ENCODE results near the gene MAFG.

The MAFG gene

DNA sequence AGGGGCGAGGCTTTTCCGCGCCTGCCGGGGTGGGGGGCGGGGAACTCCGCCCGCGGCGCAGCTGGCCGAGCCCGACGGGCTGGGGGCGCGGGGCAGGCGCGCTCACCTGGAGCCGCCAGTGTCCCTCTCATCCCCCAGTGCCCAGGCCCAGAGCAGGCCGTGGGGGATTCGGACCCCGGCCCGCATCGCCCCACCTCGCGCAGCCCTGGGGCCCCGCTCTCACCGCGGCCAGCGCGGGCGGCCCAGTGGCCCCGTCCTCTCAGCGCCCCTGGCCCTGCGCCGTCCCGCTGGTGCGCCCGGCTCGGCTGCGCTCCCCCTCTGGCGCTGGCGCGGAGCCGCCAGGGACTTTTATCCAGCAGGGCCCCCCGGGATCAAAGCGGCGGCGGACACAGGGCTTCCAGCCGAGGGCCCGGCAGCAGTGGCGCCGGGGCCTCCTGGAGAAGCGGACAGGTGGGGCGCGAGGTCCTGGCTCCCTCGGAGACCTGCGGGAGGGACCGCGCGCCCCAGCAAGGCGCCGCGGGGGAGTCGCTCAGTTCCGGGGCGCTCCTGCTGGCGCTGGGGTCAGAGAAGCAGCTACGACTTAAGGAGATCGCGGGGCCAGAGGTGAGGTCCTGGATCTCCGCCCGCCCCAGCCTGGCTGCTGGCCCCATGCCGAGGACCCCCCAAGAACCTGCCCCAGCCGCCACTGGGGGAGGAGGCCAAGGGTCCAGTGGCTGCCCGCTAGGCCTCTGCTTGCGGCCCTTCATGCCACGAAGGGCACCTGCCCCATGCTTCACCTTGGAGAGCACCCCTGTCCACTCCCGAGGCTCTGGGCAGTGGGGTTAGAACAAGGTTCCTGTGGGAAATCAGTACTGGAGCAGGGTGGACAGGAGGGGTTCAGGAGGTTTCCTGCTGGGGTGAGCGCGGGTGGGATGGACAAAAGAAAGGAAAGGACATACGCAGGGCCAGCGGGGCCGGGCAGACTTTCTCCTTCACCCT is 34.3 kb upstream of the MAFG start:
- no peak for DNase-seq (ENCODE audit: low spot score)
- H3K27ac ChIP-seq, result no peak overlapping the region
- TF ChIP-seq, protein P1, sequence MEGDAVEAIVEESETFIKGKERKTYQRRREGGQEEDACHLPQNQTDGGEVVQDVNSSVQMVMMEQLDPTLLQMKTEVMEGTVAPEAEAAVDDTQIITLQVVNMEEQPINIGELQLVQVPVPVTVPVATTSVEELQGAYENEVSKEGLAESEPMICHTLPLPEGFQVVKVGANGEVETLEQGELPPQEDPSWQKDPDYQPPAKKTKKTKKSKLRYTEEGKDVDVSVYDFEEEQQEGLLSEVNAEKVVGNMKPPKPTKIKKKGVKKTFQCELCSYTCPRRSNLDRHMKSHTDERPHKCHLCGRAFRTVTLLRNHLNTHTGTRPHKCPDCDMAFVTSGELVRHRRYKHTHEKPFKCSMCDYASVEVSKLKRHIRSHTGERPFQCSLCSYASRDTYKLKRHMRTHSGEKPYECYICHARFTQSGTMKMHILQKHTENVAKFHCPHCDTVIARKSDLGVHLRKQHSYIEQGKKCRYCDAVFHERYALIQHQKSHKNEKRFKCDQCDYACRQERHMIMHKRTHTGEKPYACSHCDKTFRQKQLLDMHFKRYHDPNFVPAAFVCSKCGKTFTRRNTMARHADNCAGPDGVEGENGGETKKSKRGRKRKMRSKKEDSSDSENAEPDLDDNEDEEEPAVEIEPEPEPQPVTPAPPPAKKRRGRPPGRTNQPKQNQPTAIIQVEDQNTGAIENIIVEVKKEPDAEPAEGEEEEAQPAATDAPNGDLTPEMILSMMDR (conservative IDR thresholded peaks at IDR 0.05; ENCODE audit: low read depth), result no peak; the same call in 1 of the 2 replicates
- POLR2A ChIA-PET (ENCODE audit: low non-redundant PET), result no interaction called here
- CTCF ChIA-PET, result interaction anchor here (0.7 to 3.2 kb wide), 5 partner anchors 51 to 76 kb away, joined by 3 to 128 read pairs (median 6); partner anchors contain the start of genes CENPX, DCXR, LRRC45 and RAC3

DNA sequence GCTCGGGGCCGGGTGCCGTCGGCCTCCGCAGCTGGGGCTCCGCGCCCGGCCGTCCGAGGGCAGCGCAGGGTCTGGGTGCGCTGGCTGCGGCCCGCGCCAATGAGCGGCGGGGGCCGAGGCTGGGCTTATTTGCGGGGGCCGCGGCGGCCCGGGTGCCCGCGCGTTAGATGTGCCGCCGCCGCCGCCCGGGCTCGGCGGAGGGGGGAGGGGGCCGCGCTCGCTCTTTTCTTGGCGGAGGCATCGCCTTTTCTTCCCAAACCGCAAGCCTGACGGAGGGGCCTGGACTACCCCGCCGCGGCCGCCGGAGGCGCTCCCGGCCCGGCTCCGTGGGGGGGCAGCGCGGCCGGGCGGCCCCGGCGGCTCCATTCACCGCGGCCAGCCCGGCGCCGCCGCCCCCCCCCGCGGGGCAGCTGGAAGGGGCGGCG is 33.6 kb upstream of the MAFG start, which contains the start of gene NOTUM:
NOTUM (minus strand) TSS at position 101 of the 425 bp plus-strand sequence. CDS start 278 bp downstream, outside the sequence.
- DNase-seq (ENCODE audit: low spot score), result no peak
- CTCF ChIA-PET, result interaction anchor here (1.4 to 3.2 kb wide), 5 partner anchors 22 to 76 kb away, joined by 4 to 128 read pairs (median 12); partner anchors contain the start of genes CENPX, DCXR and LRRC45
- H3K27ac ChIP-seq, result no peak within 1 kb of the TSS
- POLR2A ChIA-PET (ENCODE audit: low non-redundant PET), result no interaction called here
- TF ChIP-seq, protein P1 (conservative IDR thresholded peaks at IDR 0.05; ENCODE audit: low read depth), result peak; percentile 60

DNA sequence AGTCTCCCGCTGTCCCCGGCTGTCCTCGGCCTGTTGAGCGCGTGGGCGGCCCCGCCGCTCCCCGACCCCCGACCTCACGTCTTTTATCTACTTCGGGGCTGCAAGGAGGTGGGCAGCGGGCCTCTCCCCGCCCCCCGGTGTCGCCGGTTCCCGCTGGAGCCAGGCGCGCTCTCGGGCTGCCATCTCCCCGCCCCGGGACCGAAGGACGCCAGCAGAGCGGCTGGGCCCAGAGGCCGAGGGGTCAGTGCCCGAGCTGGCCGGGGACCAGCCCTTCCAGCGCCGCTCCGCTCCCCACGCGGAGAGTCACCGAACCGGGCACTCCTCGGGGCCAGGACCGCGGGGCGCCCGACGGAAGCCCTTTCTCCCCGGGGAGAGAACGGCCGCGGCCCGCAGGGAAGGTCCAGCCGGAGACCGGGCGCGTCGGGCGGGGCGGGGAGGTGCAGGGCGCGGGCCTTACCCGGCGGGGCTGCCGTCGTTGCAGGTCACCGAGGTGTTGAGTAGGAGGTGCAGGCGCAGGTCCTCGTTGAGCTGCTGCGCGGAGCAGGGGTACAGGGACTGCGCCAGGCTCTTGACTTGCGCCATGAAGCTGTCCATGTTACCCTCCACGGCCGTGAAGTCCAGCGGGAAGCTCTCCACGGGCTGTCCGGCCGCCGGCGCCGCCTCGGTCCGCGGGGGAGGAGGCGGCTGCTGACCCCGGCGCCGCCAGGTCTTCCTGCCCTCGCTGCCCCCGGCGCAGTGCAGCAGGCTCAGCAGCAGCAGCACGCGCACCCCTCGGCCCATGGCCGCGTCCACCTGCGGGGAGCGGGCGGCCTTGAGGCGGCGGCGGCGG is 32.8 kb upstream of the MAFG start:
- DNase-seq (ENCODE audit: low spot score), result no peak
- no peak overlapping the region for H3K27ac ChIP-seq
- TF ChIP-seq, protein P1 (conservative IDR thresholded peaks at IDR 0.05; ENCODE audit: low read depth), result no peak
- POLR2A ChIA-PET (ENCODE audit: low non-redundant PET), result interaction anchor here (1.0 kb wide), 1 partner anchor 60 kb away, joined by 4 read pairs; no protein-coding TSS in a partner anchor
- CTCF ChIA-PET, result interaction anchor here (0.6 to 3.2 kb wide), 29 partner anchors 8 to 330 kb away, joined by 3 to 128 read pairs (median 6); partner anchors contain the start of genes CENPX, DCXR, LRRC45 and RAC3

DNA sequence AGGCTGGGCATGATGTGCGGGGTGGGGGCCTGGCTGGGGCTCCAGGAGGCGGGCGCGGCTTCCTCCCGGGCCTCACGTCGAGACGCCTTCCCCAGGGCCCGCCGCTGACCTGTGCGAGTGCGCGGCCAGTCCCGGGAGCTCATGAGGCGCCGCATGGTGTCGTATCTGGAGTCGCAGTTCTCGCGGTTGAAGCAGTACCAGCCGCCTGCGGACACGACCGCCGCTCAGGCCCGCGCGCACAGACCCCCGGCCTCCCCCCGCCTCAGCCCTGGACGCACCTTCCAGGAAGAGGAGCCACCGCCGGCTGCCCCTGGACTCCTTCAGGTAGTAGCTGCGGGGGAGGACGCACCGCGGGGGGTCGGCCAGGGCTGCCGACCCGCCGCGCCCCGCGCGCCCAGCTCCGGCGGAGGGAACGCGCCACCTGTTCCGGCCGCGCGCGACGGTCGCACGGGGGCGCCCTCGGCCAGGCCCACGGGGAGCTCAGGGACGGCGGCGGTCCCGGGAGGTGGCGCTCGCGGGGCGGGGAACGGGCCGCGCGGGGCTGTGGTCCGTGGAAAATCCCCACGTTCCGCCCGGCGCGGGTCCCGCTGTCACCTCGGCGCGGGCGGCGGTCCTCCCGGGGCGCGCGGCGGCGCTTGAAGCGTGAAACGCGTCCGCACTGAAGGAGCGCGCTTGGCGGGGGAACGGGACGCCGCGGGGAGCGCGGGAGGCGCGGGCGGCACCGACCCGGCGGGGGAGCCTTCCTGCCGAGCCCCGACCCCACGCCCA is 32.0 kb upstream of the MAFG start:
- DNase-seq (ENCODE audit: low spot score), result peak; percentile 41
- POLR2A ChIA-PET (ENCODE audit: low non-redundant PET), result interaction anchor here (1.0 kb wide), 1 partner anchor 61 kb away, joined by 4 read pairs; no protein-coding TSS in a partner anchor

DNA sequence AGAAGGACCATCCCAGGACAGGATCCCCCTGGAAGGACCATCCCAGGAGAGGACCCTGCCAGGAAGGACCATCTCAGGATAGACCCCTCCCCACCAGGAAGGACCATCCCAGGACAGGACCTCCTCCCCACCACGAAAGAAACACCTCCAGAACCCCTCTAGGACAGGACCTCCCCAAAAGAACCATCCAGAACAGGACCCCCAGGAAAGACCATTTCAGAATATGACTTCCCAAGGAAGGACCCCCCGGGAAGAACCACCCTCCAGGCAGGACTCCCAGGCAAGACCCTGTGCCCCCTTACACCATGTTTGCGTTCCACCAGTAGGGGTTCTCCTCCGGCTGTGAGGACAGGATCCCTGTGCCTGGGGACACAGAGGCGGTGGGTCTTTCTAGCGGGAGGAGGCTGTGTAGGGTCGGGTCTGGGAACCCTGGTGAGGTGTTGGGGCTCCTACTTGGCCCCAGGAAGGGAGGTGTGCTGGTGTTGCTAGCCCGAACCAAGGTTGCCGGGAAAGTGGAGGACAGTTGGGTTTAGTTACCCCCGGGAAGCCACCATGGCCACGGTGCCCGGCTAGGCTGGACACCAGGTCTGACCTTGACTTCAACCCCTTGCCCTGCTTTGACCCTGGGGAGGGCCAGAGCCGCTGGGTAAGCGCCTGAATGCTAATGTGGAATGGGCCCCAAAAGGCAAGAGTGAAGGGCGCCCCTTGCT is 31.3 kb upstream of the MAFG start:
- H3K27ac ChIP-seq, result no peak overlapping the region
- POLR2A ChIA-PET (ENCODE audit: low non-redundant PET), result interaction anchor here (1.0 kb wide), 1 partner anchor 61 kb away, joined by 4 read pairs; no protein-coding TSS in a partner anchor
- TF ChIP-seq, protein P1 (conservative IDR thresholded peaks at IDR 0.05; ENCODE audit: low read depth), result no peak

More for the DNA sequence above, 32.0 kb upstream of the MAFG start:
- TF ChIP-seq, protein P1 (conservative IDR thresholded peaks at IDR 0.05; ENCODE audit: low read depth), result peak; percentile 99
- CTCF ChIA-PET, result interaction anchor here (0.5 to 3.2 kb wide), 37 partner anchors 9 to 1951 kb away, joined by 3 to 128 read pairs (median 4); partner anchors contain the start of genes CENPX, LRRC45 and RAC3
- H3K27ac ChIP-seq, result no peak overlapping the region

More for the DNA sequence above, 31.3 kb upstream of the MAFG start:
- DNase-seq (ENCODE audit: low spot score), result no peak
- CTCF ChIA-PET, result interaction anchor here (0.5 to 3.2 kb wide), 32 partner anchors 8 to 1950 kb away, joined by 3 to 128 read pairs (median 4); partner anchors contain the start of genes CENPX, LRRC45 and RAC3
